Fibroblast of mammary gland (primary cell): ENCODE results near the gene WWOX.

ENCODE experiments used
- DNase-seq: peaks from one replicate; pipeline ENCODE4 v3.0.0-alpha.2; 2010; ENCODE audit warnings: low read depth
- H3K4me3 ChIP-seq: 2 replicates; pipeline ENCODE4 v1.5.1; 2011; ENCODE audit warnings: low read depth, mild to moderate bottlenecking, low read length, moderate library complexity; ENCODE audit not compliant: control insufficient read depth
- TF ChIP-seq, protein P1 (sequence below): conservative IDR thresholded peaks from 2 replicates; pipeline ENCODE4 v1.5.1; 2011; ENCODE audit warnings: low read depth, low read length, inconsistent platforms; ENCODE audit not compliant: control insufficient read depth, insufficient read depth

Gene WWOX

DNA sequence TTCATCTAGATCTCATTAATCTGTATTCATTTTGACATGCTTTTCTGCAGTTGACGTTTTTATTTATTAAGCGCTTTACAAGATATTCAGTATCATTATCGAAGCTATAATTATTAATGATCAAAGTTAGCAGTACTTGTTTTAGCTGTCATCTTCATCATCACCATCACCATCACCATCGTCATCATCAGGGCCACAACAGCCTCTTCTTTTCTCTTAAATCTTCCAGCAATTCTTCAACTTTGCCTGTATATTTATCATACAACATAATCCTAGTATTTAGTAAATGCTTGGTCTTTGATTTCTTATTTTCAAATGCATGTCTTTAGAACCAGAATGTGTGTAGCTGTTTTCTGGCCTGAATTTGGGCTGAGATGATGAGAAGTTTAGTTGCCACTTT, 973.1 kb downstream of the WWOX start:
- DNase-seq: no peak
- TF ChIP-seq, protein P1, sequence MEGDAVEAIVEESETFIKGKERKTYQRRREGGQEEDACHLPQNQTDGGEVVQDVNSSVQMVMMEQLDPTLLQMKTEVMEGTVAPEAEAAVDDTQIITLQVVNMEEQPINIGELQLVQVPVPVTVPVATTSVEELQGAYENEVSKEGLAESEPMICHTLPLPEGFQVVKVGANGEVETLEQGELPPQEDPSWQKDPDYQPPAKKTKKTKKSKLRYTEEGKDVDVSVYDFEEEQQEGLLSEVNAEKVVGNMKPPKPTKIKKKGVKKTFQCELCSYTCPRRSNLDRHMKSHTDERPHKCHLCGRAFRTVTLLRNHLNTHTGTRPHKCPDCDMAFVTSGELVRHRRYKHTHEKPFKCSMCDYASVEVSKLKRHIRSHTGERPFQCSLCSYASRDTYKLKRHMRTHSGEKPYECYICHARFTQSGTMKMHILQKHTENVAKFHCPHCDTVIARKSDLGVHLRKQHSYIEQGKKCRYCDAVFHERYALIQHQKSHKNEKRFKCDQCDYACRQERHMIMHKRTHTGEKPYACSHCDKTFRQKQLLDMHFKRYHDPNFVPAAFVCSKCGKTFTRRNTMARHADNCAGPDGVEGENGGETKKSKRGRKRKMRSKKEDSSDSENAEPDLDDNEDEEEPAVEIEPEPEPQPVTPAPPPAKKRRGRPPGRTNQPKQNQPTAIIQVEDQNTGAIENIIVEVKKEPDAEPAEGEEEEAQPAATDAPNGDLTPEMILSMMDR: no peak
- no peak overlapping the region for H3K4me3 ChIP-seq

DNA sequence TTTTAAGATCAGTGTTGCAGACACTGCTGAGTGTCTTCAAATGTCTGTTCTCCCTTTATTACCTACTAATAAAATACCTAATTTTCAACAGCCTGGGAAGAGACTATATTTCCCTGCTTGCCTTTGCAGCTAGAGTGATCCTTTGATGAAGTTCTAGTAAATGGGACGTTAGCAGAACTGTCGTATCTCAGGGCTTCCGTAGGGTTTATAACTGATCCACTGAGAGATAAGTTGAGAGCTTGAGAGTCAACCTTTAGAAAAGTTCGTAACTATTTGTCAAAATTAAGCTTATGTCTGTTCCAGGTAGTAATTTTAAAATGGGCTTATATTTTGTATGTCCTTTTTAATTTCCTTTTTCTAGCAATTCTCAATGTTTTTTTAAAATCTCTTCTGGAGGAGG, 974.1 kb downstream of the WWOX start:
- TF ChIP-seq, protein P1: no peak
- no peak for DNase-seq
- H3K4me3 ChIP-seq: no peak overlapping the region

DNA sequence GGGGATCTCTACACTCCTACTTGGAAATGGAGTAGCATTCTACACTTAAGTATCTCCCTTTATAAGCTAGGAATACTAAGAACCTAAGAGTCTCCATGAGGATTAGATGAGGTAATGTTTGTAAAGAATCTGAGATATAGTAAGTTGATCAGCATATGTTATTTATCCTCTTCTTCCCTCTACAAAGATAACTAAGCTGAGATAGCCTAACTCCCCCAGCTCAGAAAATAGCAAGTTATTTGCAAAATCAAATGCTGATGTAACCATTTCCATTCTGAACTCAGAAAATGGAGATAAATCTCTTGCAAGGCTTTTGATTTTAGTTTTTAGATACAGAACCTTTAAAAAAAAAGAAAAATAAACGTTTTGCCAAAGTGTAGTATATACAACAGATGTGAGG, 975.1 kb downstream of the WWOX start:
- no peak for DNase-seq
- TF ChIP-seq, protein P1: no peak
- H3K4me3 ChIP-seq: no peak overlapping the region

DNA sequence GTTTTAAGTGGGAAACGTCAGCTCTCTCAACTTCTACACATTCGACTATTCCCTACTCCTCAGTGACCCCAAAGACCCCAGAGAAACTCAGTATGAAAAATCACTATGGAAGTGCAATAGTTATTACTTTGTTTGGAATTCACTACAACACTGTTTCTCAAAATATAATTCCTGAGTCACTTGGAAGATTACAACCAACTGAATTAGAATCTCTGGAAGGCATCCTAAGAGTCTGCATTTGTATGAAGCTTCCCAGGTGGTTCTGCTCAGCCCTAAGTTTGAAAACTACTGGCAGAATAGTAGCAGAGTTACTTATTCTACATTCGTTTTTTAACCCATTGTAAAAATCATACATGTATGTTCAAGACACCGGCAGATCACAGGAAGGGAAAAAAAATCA, 975.5 kb downstream of the WWOX start:
- TF ChIP-seq, protein P1: no peak
- DNase-seq: no peak

DNA sequence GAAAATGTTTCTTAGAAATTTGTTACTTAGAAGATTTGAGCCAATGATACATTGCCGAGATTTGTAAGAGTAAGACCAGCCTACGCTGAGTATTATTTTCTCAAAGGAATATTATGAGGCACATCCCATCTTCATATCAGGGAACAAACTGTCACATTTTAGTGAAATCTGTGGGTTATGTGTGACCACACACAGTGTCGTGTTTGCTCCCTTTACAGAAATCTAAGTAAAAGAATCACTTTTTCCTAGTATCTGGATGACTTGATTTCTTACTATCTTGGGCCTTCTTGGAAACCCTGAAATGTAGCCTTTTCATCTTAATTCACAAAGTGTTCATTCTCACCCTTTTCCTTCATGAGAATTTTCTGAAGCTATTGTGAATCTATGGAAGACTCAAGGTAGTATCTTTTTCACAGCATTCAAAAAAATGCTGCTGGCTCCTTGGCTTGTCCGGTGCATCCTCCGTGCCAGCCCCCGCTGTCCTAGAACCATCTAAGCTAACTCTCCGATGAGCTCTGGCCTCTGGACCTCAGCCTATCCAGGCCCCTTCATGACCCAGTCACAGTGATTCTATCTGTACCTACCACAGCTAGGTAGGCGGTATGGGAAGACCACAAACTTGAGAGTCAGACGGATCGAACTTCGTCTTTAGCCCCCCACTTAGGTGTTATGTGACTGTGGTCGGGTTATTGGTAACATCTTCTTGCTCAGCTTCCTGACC, 976.8 kb downstream of the WWOX start:
- H3K4me3 ChIP-seq: no peak overlapping the region
- no peak for DNase-seq
- TF ChIP-seq, protein P1: no peak

More for the DNA sequence above, 975.5 kb downstream of the WWOX start:
- H3K4me3 ChIP-seq: no peak overlapping the region

DNA sequence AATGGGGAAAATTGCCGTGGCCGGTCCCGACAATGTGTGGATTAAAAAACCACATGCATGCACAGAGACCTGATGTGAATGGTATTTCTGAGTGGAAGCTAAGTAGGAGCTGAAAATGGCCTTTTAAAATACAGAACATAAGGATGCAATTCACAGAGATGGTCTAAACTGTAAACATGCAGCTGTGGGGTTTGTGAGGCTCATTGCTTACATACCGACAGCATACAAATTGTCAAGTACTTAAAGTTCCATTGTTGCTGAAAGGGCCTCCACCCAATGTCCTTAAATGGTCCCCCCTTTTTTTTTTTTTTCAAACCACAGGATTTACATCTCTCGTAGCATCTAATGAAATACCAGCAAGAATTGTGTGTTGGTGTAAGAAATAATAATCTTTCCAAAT, 977.9 kb downstream of the WWOX start:
- no peak overlapping the region for H3K4me3 ChIP-seq
- no peak for DNase-seq
- TF ChIP-seq, protein P1: no peak
